ENCODE data around the gene CCDC85B.

CCDC85B gene

GRCh38 chr11:65928667-65929066 is 38.2 kb downstream of the CCDC85B start:
- DNase-seq, result no peak

- no peak for DNase-seq
These were observed 41.5 kb downstream of the CCDC85B start for GRCh38 chr11:65931773-65932557.

GRCh38 chr11:65932558-65932919 is 42.1 kb downstream of the CCDC85B start:
- no peak for DNase-seq

DNA sequence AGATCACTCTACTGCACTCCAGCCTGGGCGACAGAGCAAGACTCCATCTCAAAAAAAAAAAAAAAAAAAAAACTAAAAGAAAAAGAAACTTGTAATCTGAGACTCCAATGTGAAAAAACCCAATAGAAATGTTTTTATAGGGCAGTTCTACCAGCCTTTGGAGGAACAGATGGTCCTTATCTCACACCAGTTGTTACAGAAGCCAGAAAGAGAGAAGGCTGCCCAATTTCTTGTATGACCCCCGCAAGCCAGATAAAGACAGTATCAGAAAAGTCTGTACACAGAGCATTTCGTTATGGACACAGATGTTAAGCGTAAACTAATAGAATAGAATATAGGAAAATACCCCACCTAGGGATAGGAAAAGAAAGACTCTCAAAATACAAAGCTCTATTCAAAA is 43.5 kb downstream of the CCDC85B start:
- no peak for DNase-seq

DNA sequence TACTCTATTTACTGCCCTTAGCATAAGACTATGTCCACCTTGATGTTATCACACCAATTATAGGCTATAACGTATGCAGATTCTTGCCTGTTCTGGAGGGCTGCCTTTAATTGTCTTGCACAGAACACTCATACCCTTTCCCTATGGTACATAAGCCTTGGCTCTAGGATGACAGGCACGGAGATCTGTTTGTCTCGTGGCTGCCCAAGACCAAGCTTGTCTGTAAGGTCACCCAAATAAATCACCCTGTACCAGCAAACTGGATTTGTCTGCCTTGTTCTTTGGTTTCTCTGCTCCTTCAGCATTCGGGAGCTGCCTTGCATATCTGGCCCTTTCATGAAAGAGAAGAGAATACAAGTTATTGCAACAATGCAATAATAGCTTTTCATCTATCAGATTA is 47.3 kb downstream of the CCDC85B start:
- no peak for DNase-seq

Data from amygdala (tissue), 56 donors.